PC-9 (cell line): ENCODE data around the gene ANKRD2.

Experiments used
- EZH2 ChIP-seq: fragments of 200-600 bp; sonication (generic); IDR thresholded peaks from 2 replicates; pipeline ENCODE4 v1.8.0; 2017; ENCODE audit warnings: antibody characterized with exemption, low read depth
- TF ChIP-seq, protein P1 (sequence below): fragments of 200-600 bp; sonication (generic); conservative IDR thresholded peaks from 2 replicates; pipeline ENCODE4 v1.6.1; 2017; ENCODE audit warnings: mixed run types, antibody characterized with exemption, mild to moderate bottlenecking, moderate library complexity

DNA sequence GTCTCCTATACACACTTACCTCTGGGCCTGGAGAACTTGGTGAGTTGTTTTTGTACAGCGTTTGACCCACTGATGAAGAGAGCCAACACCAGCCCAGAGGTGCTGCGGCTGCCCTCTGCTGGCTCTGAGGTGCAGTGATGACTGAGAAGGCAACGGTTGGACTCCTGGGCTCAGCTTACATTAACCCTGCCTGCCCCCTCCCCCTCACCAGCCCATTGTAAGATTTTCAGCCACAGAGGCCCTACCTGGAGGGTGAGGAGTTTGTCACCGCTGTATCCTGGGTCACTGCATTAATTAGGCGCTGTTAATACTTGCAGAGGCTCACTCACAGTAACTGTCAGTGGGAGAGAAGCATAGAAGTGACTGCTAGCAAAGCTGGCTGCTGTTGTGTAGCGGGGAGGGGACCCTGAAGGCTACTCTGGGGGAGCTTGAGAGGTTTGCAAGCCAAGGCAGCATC is 19.0 kb upstream of the ANKRD2 start:
- TF ChIP-seq, protein P1, sequence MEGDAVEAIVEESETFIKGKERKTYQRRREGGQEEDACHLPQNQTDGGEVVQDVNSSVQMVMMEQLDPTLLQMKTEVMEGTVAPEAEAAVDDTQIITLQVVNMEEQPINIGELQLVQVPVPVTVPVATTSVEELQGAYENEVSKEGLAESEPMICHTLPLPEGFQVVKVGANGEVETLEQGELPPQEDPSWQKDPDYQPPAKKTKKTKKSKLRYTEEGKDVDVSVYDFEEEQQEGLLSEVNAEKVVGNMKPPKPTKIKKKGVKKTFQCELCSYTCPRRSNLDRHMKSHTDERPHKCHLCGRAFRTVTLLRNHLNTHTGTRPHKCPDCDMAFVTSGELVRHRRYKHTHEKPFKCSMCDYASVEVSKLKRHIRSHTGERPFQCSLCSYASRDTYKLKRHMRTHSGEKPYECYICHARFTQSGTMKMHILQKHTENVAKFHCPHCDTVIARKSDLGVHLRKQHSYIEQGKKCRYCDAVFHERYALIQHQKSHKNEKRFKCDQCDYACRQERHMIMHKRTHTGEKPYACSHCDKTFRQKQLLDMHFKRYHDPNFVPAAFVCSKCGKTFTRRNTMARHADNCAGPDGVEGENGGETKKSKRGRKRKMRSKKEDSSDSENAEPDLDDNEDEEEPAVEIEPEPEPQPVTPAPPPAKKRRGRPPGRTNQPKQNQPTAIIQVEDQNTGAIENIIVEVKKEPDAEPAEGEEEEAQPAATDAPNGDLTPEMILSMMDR, result peak; percentile 61
- TF ChIP-seq EZH2, result no peak
